Fibroblast of the aortic adventitia (primary cell): ENCODE data around the gene SCLT1. TPM values are rescaled to one million over a fixed set of nuclear protein-coding genes. Genes with fewer than 3 reads are reported as not detected.

Experiments
- DNase-seq: peaks from one replicate; pipeline ENCODE4 v3.0.0-alpha.2; 2010; ENCODE audit warnings: low read depth
- H3K4me3 ChIP-seq: 2 replicates; pipeline ENCODE4 v1.5.1; 2011; ENCODE audit warnings: low read depth, mild to moderate bottlenecking, control low read depth, low read length, moderate library complexity
- total RNA-seq: library from RNA; depleted of rRNA; stranded (reverse); fragments of >200 nt; gene quantifications from 2 replicates; pipeline ENCODE4 v1.2.3, GENCODE V29; 2012; ENCODE audit warnings: low replicate concordance
- TF ChIP-seq, protein P1 (sequence below): IDR thresholded peaks from 2 replicates; pipeline ENCODE4 v1.5.1; 2011; ENCODE audit warnings: mild to moderate bottlenecking, low read length, control low read depth, inconsistent platforms; ENCODE audit not compliant: insufficient read depth

SCLT1 gene
- total RNA-seq, 1 donor, result 16.0 TPM

DNA sequence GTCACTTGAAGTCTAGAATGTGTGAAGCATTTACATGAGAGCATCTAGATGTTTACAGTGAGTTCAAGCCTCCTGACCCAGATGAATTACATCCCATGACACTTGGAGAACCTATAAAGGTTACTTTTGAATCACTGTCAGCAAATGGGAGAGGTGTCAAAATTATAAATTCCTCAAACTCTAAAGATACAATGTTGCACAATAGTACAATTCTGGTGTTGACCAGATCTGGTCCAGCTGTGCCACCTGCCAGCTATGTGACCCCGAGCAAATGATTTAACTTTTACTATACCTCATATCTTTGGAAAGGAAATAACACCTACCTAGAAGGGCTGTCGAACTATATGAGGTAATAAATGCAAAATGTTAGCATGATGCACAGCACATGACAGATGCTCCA is 214.1 kb downstream of the SCLT1 start:
- TF ChIP-seq, protein P1, sequence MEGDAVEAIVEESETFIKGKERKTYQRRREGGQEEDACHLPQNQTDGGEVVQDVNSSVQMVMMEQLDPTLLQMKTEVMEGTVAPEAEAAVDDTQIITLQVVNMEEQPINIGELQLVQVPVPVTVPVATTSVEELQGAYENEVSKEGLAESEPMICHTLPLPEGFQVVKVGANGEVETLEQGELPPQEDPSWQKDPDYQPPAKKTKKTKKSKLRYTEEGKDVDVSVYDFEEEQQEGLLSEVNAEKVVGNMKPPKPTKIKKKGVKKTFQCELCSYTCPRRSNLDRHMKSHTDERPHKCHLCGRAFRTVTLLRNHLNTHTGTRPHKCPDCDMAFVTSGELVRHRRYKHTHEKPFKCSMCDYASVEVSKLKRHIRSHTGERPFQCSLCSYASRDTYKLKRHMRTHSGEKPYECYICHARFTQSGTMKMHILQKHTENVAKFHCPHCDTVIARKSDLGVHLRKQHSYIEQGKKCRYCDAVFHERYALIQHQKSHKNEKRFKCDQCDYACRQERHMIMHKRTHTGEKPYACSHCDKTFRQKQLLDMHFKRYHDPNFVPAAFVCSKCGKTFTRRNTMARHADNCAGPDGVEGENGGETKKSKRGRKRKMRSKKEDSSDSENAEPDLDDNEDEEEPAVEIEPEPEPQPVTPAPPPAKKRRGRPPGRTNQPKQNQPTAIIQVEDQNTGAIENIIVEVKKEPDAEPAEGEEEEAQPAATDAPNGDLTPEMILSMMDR, result no peak
- no peak for DNase-seq
- H3K4me3 ChIP-seq, result no peak overlapping the region

DNA sequence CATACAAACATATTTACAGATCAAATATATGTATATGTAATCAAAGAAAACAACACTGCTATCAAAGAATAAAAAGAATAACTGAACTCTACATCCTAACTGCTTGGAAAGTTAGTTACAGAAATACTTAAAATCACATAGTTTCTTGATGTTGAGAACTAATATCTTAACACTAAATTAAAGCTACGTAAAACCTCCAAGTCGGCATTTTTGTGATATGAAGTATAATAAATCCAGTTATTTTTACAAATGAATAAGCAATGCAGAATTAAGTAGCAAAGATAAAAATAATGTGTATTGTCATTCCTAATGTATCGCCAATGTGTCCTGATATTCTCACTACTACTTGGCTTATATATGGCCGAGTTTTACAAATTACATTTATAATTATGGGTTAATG is 215.4 kb downstream of the SCLT1 start:
- TF ChIP-seq, protein P1, result no peak
- no peak for DNase-seq
- H3K4me3 ChIP-seq, result no peak overlapping the region

DNA sequence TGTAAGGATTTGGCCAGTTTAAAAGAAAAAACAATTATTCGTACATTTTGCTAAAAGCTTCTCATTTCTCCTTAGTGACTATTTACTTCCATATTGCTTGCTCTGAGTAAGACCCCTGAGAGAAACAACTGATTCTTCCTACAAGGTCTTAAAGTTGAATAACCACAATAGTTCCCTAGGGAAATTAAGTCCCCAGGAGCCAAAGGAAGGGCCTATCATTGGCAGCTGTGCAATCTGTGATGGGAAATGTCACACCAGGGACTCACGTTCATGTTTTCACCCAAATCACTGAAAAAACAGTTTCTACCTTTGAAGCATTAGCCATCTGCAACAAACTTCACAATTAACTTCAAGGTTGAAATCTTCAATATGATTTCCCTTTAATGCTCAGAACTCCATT is 217.1 kb downstream of the SCLT1 start:
- no peak for DNase-seq
- TF ChIP-seq, protein P1, result no peak
- no peak overlapping the region for H3K4me3 ChIP-seq

DNA sequence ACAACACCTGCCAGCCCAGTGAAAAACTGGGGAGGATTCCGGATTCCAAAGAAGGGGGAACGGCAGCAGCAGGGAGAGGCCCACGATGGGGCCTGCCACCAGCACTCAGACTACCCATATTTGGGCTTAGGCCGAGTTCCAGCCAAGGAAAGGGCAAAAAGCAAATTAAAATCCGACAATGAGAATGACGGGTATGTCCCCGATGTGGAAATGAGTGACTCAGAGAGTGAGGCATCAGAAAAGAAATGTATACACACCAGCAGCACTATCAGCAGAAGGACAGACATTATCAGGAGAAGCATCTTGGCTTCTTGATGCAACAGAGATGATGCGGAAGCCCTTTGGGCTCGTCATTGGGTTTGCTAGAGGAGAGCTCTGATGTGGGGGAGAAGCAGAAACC is 221.4 kb downstream of the SCLT1 start:
- TF ChIP-seq, protein P1, result no peak
- peak; percentile 51 for DNase-seq
- no peak overlapping the region for H3K4me3 ChIP-seq

DNA sequence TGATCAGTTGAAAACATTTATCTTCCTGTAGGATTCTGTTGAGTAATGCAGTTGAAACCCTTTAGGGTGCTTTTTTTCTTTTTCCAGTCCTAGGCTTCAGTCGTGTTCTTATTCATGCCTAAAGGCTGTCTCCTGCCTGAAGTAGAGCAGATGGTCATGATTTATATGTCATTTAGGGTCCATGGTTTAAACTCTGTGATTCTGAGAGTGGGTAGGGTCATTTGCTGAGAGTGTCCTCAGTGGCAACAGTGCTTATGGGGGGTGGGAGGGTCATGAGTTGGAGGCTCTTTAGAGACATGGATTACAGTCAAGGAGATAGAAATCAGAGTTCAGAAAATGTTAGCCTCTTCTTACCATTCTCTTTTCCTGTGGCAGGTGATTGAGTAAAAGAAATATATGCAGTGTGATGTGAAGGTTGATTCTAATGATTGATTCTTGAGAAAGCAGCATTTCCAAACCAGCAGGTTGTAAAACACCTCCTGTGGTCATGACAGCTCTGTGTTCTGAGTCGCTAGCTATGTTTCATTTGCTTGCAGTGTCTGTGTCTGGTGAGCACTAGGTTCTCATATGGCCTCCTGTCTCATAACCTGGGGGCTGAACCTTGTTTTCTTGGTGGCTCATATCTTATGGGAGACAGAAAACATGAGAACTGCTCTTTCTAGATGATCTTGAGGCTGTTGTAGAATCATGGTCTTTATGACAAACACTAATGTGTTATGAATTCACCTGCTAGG is 223.4 kb downstream of the SCLT1 start:
- H3K4me3 ChIP-seq, result no peak overlapping the region
- DNase-seq, result no peak
- TF ChIP-seq, protein P1, result no peak

DNA sequence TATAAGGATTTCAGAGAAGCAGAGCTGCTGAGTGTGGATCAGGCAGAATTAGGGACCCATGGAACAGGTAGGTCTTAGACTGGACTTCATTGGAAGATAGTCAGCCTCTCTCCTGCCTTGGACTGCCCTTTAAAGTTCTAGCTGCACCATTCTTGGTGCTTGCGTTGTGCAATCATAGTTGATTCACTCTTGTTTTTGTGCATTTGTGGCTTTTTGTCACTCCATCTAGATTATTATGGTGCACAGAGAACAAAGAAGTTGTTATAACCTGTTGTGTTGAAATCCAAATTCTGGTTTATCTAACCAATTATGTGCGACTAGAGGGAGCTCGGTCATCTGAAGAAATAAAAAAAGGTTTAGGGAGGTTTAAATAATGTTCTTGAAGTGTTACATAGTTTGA is 224.6 kb downstream of the SCLT1 start:
- H3K4me3 ChIP-seq, result no peak overlapping the region
- no peak for DNase-seq
- TF ChIP-seq, protein P1, result no peak

DNA sequence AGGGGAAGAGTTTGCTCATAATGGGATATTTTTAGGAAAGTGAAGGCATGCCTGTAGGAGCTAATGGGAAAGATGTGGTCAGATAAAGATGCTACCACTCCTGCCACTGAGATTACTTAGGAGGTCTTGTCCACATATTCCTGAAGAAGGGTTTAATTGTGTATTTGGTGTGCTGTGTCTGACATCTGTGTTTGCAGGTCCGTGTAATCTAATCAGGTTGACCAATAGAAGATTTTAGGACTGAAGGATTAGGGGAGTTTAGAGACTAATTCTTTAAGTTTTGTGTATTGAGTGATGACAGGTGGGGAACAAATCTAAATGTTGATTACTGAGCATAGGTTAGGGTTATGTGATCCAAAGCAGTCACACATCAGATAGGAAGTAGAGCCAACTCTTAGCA is 226.6 kb downstream of the SCLT1 start:
- H3K4me3 ChIP-seq, result no peak overlapping the region
- DNase-seq, result no peak
- TF ChIP-seq, protein P1, result no peak
